ENCODE measurements around the gene PLPPR4.
"Not testable (repeated sequence)": the region's sequence is repeated elsewhere in the genome, so short reads cannot be mapped to it uniquely, and the experiment has no call there.

The PLPPR4 gene

GRCh38 chr1:99279525-99279924 is 15.2 kb downstream of the PLPPR4 start:
- intact Hi-C loops (cut with DNase I; ENCODE audit: low total_unique reads) = no loop called here
- no peak for TF ChIP-seq CTCF (IDR thresholded peaks at IDR 0.05)
- H3K4me1 ChIP-seq = no peaks in the 10 kb centered on the region
- no peak for DNase-seq
- no peaks in the 10 kb centered on the region for H3K27me3 ChIP-seq
- H3K36me3 ChIP-seq = no peaks in the 10 kb centered on the region
- no peak overlapping the region for H3K27ac ChIP-seq
- no peaks in the 10 kb centered on the region for H3K9me3 ChIP-seq
- no peak overlapping the region for H3K4me3 ChIP-seq

DNA sequence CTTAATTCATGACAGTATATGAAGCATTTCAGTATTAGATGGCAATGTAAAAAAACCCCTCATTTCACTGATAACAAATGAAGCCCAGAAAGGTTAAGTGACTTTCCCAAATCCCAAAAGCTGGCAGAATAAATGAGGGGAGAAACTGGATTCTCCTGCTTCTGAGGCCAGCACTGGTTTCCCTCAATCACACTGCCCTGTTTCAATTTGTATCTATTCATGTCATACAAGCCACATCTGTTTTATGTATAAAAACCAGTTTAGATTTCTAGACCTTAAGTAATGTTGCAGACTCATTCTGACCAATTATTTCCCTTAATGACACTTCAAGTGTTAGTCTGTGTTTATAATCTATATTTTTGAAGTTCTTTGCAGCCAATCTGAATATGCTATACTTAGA is 16.8 kb downstream of the PLPPR4 start:
- Histone ChIP-seq H3K27me3 (no peaks in the 10 kb centered on the region), H3K36me3 (no peaks in the 10 kb centered on the region), H3K4me3 (no peak overlapping the region), H3K4me1 (no peaks in the 10 kb centered on the region), H3K9me3 (no peaks in the 10 kb centered on the region), H3K27ac (no peak overlapping the region)
- no peak for DNase-seq
- intact Hi-C loops (cut with DNase I; ENCODE audit: low total_unique reads) = no loop called here
- TF ChIP-seq CTCF (IDR thresholded peaks at IDR 0.05) = no peak

GRCh38 chr1:99282536-99282935 is 18.2 kb downstream of the PLPPR4 start:
- intact Hi-C loops (cut with DNase I; ENCODE audit: low total_unique reads) = no loop called here
- no peaks in the 10 kb centered on the region for H3K9me3 ChIP-seq
- H3K4me3 ChIP-seq = no peak overlapping the region
- TF ChIP-seq CTCF (IDR thresholded peaks at IDR 0.05) = no peak
- no peaks in the 10 kb centered on the region for H3K27me3 ChIP-seq
- no peak overlapping the region for H3K27ac ChIP-seq
- H3K36me3 ChIP-seq = no peaks in the 10 kb centered on the region
- no peaks in the 10 kb centered on the region for H3K4me1 ChIP-seq
- no peak for DNase-seq

DNA sequence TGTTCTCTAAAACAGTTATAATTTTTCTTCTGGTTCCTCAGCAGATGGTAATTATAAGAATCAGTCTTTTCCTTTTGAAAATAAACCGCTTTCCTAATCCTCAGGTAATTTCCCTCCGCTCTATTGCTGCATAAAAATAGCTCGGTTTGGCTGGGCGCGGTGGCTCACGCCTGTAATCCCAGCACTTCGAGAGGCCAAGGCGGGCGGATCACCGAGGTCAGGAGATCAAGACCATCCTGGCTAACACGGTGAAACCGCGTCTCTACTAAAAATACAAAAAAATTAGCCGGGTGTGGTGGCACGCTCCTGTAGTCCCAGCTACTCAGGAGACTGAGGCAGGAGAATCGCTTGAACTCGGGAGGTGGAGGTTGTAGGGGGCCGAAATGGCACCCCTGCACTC is 19.2 kb downstream of the PLPPR4 start:
- H3K27ac ChIP-seq; H3K9me3 ChIP-seq; H3K4me1 ChIP-seq; H3K4me3 ChIP-seq; intact Hi-C loops (cut with DNase I; ENCODE audit: low total_unique reads); H3K36me3 ChIP-seq; DNase-seq; H3K27me3 ChIP-seq: not testable (repeated sequence)

DNA sequence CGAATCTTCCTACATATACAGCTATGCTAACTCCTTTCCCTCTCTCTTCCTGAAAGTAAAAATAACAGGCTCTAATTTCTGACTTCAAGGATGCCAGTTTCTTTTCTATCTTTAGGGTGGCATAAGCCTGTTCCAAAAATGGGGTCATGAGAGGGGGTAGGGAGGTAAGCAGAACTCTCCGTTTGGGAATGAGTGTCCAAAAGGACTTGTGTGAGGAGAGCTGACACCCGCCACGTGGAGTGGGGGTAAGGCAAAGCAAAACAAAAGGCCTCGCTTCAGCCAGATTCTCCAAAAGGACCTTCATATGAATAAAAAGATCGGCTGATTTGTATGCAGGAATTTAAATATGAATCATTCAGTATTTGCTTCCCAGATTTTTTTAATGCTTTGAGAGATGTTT is 28.6 kb downstream of the PLPPR4 start:
- Histone ChIP-seq H3K4me1 (peaks cover 0 to 11% (median 0%) of the 10 kb centered on the region in 4 donors), H3K27ac (no peak overlapping the region), H3K4me3 (no peak overlapping the region), H3K36me3 (no peaks in the 10 kb centered on the region), H3K27me3 (no peaks in the 10 kb centered on the region), H3K9me3 (no peaks in the 10 kb centered on the region)
- intact Hi-C loops (cut with DNase I; ENCODE audit: low total_unique reads) = no loop called here
- TF ChIP-seq CTCF (IDR thresholded peaks at IDR 0.05) = no peak
- no peak for DNase-seq

DNA sequence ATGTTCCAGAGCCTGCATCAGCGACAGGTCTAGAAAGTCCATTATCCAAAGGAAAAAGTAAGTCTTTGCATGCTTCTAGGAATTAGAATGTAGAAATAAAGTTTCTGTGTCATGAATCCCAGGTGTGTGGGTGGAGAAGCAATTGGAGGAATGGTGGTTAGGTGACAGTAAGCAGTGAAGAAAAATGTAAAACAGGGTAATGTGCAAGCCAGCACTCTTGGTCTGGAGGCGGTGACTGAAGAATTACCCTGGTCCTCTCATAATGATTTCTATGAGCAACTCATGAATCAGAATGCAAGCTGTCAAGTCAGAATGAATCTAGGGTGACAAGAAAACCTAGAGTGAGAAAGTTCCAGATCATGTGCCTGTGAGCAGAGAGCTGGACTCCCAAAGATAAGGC is 33.6 kb downstream of the PLPPR4 start:
- Histone ChIP-seq H3K27ac (no peak overlapping the region), H3K9me3 (no peaks in the 10 kb centered on the region), H3K4me3 (no peak overlapping the region), H3K27me3 (no peaks in the 10 kb centered on the region), H3K36me3 (no peaks in the 10 kb centered on the region), H3K4me1 (peaks cover 0 to 2% (median 0%) of the 10 kb centered on the region in 4 donors)
- no peak for TF ChIP-seq CTCF (IDR thresholded peaks at IDR 0.05)
- DNase-seq = no peak
- intact Hi-C loops (cut with DNase I; ENCODE audit: low total_unique reads) = no loop called here
